B cell (primary cell): ENCODE measurements around the gene VTI1A. TPM values are rescaled to one million over a fixed set of nuclear protein-coding genes. Genes with fewer than 3 reads are reported as not detected.

Experiments used
- ATAC-seq: fragments of 200-7000 bp; cut with Tn5 transposase; one replicate; pipeline ENCODE4 v1.10.0; 2021; ENCODE audit warnings: low read depth, mild to moderate bottlenecking, moderate number of reproducible peaks, moderate library complexity
- CTCF ChIA-PET: fragments of 350-600 bp; sonication (Branson Sonifier 250); formaldehyde crosslinking; loops from one replicate; lab custom pipeline; 2021; ENCODE audit warnings: antibody characterized with exemption, inconsistent platforms; lab: Charles Lee
- POLR2A ChIA-PET: fragments of 350-600 bp; sonication (Branson Sonifier 250); formaldehyde crosslinking; loops from one replicate; lab custom pipeline; 2021; ENCODE audit warnings: antibody characterized with exemption; lab: Charles Lee
- DNase-seq: peaks from one replicate; pipeline ENCODE4 v3.0.0; 2013
- H2AFZ ChIP-seq: 2 replicates; pipeline ENCODE4 v1.6.1; 2012; ENCODE audit warnings: mild to moderate bottlenecking, low read depth, low read length; ENCODE audit not compliant: insufficient read depth, poor library complexity, severe bottlenecking
- H3K27ac ChIP-seq, 2 donors: 1 replicate in 1 of 2; 2 replicates in 1 of 2; pipeline ENCODE4 v1.5.1; 2012 to 2013; ENCODE audit warnings: low read length in 2 of 2, mild to moderate bottlenecking in 2 of 2, moderate library complexity in 1 of 2
- H3K27me3 ChIP-seq, 4 experiments: fragments of 200-600 bp in 1 of 4; sonication (generic) in 1 of 4; replicated peaks in 1 of 4; 1 replicate in 2 of 4; 2 replicates in 2 of 4; pipeline versions ENCODE4 v1.6.1 to v1.7.0; 2013 to 2016; ENCODE audit warnings: low read length in 3 of 4, mild to moderate bottlenecking in 2 of 4, mixed read lengths in 1 of 4, moderate library complexity in 1 of 4; ENCODE audit not compliant: insufficient read depth in 4 of 4, control insufficient read depth in 3 of 4; ENCODE audit errors: control extremely low read depth in 1 of 4
- H3K36me3 ChIP-seq, 2 experiments: replicated peaks in 1 of 2; 1 replicate in 1 of 2; 2 replicates in 1 of 2; pipeline versions ENCODE4 v1.6.1 to v1.7.1; 2013; ENCODE audit warnings: low read length in 1 of 2; ENCODE audit not compliant: insufficient read depth in 2 of 2, control insufficient read depth in 1 of 2; ENCODE audit errors: control extremely low read depth in 1 of 2, extremely low read depth in 1 of 2
- H3K4me1 ChIP-seq, 2 donors: fragments of 200-600 bp in 1 of 2; sonication (generic) in 1 of 2; 1 replicate in 1 of 2; 2 replicates in 1 of 2; pipeline versions ENCODE4 v1.5.1 to v1.6.1; 2013 to 2017; ENCODE audit warnings: low read length in 2 of 2; ENCODE audit not compliant: control insufficient read depth in 2 of 2, insufficient read depth in 2 of 2
- H3K4me2 ChIP-seq: replicated peaks from 2 replicates; pipeline ENCODE3; 2012; ENCODE audit warnings: mild to moderate bottlenecking, low read depth, low read length; ENCODE audit not compliant: poor library complexity, severe bottlenecking
- H3K4me3 ChIP-seq, 5 experiments: fragments of 200-600 bp in 1 of 5; sonication (generic) in 1 of 5; 1 replicate in 3 of 5; 2 replicates in 2 of 5; pipeline versions ENCODE4 v1.5.1 to v1.7.0; 2011 to 2016; ENCODE audit warnings: low read length in 4 of 5, mild to moderate bottlenecking in 4 of 5, low read depth in 2 of 5, control low read depth in 1 of 5, moderate library complexity in 1 of 5; ENCODE audit not compliant: insufficient read depth in 1 of 5; ENCODE audit errors: control extremely low read depth in 1 of 5, extremely low read depth in 1 of 5
- H3K79me2 ChIP-seq: fragments of 200-600 bp; sonication (generic); one replicate; pipeline ENCODE4 v1.6.0; 2016; ENCODE audit warnings: low read length; ENCODE audit not compliant: control insufficient read depth, insufficient read depth
- H3K9ac ChIP-seq: fragments of 200-600 bp; sonication (generic); 2 replicates; pipeline ENCODE4 v1.6.1; 2017; ENCODE audit warnings: mild to moderate bottlenecking, low read length, moderate library complexity
- H3K9me3 ChIP-seq, 3 donors: one replicate each; pipeline versions ENCODE4 v1.6.1 to v1.7.1; 2013; ENCODE audit warnings: low read length in 2 of 3; ENCODE audit not compliant: control insufficient read depth in 2 of 3, insufficient read depth in 1 of 3; ENCODE audit errors: control extremely low read depth in 1 of 3
- H4K20me1 ChIP-seq: 2 replicates; pipeline ENCODE4 v1.6.0; 2012; ENCODE audit warnings: mild to moderate bottlenecking, low read length; ENCODE audit not compliant: insufficient read depth, control insufficient read depth, poor library complexity, severe bottlenecking
- H3K27ac Mint-ChIP-seq: one replicate; pipeline ENCODE4 v1.8.0; 2021; ENCODE audit warnings: mixed read lengths
- H3K27me3 Mint-ChIP-seq: one replicate; pipeline ENCODE4 v1.8.0; 2021; ENCODE audit warnings: mixed read lengths
- H3K4me1 Mint-ChIP-seq: one replicate; pipeline ENCODE4 v1.8.0; 2021; ENCODE audit warnings: mixed read lengths
- H3K4me3 Mint-ChIP-seq: one replicate; pipeline ENCODE4 v1.8.0; 2021; ENCODE audit warnings: mixed read lengths
- H3K9me3 Mint-ChIP-seq: one replicate; pipeline ENCODE4 v1.8.0; 2022; ENCODE audit warnings: mixed read lengths; ENCODE audit not compliant: insufficient read depth
- CTCF ChIP-seq: fragments of 200-600 bp; IDR thresholded peaks from one replicate; pipeline ENCODE4 v1.8.0; 2022; ENCODE audit warnings: antibody characterized with exemption, mild to moderate bottlenecking
- EZH2 ChIP-seq: IDR thresholded peaks from 2 replicates; pipeline ENCODE4 v1.6.1; 2012; ENCODE audit warnings: borderline replicate concordance, low read depth, mild to moderate bottlenecking, moderate library complexity, low read length; ENCODE audit not compliant: insufficient read depth, poor library complexity, severe bottlenecking
- WGBS: methylation state at CpG from one replicate; pipeline ENCODE4 v1.1.5; 2013; ENCODE audit warnings: missing lambda C conversion rate; ENCODE audit not compliant: insufficient coverage; 5-methylcytosine and 5-hydroxymethylcytosine counted together
- intact Hi-C: fragments of 100-400 bp; cut with micrococcal nuclease; formaldehyde crosslinking; loops from one replicate; pipeline ENCODE4 v1.10.0; 2022
- polyA plus RNA-seq: library from polyadenylated mRNA; depleted of rRNA; stranded (reverse); fragments of >200 nt; gene quantifications from 2 replicates; pipeline ENCODE4 v1.2.3, GENCODE V29; 2012
- total RNA-seq, 2 donors: library from RNA; stranded (reverse); fragments of 120-200 nt in 1 of 2; gene quantifications; 1 replicate in 1 of 2; 2 replicates in 1 of 2; pipeline versions ENCODE4 v1.2.3 to v1.2.4, GENCODE V29; 2013 to 2022

Gene VTI1A
- total and polyA plus RNA-seq, 2 donors (not counting 1 experiment from before 2014, with no cell fraction given) = 20.0 to 84.1 TPM

- H3K4me1 ChIP-seq = peaks cover 9 to 12% of the 10 kb centered on the region in 2 donors
- POLR2A ChIA-PET = no interaction called here
- CTCF ChIA-PET = no interaction called here
- H4K20me1 ChIP-seq = no peaks in the 10 kb centered on the region
- no peak overlapping the region for H3K27ac ChIP-seq
- peaks cover 8% of the 10 kb centered on the region for H3K9me3 Mint-ChIP-seq
- H3K27ac Mint-ChIP-seq = no peak overlapping the region
- no peaks in the 10 kb centered on the region for H3K36me3 ChIP-seq
- no peaks in the 10 kb centered on the region for H3K79me2 ChIP-seq
- no peak overlapping the region for H3K4me3 Mint-ChIP-seq
- H3K27me3 ChIP-seq = no peaks in the 10 kb centered on the region
- no peak overlapping the region for H3K4me3 ChIP-seq
- no peak overlapping the region for H2AFZ ChIP-seq
- ATAC-seq (no peak), DNase-seq (no peak)
- WGBS = 97% methylated on average over 4 of the region's 6 CpGs
- no peak overlapping the region for H3K4me2 ChIP-seq
- no peaks in the 10 kb centered on the region for H3K27me3 Mint-ChIP-seq
- H3K4me1 Mint-ChIP-seq = peaks cover 16% of the 10 kb centered on the region
- peaks cover 0 to 23% (median 5%) of the 10 kb centered on the region in 3 donors for H3K9me3 ChIP-seq
- intact Hi-C loops = no loop called here
- no peak for TF ChIP-seq CTCF
- H3K9ac ChIP-seq = no peak overlapping the region
These were observed 402.5 kb downstream of the VTI1A start for GRCh38 chr10:112849546-112849945.

- no peak for TF ChIP-seq EZH2
- TF ChIP-seq CTCF = no peak
- H3K9me3 Mint-ChIP-seq = peaks cover 8% of the 10 kb centered on the region
- ChIA-PET POLR2A (no interaction called here), CTCF (no interaction called here)
- Histone ChIP-seq H3K79me2 (no peaks in the 10 kb centered on the region), H3K9ac (no peak overlapping the region), H3K9me3 (peaks cover 0 to 15% (median 5%) of the 10 kb centered on the region in 3 donors), H2AFZ (no peak overlapping the region), H4K20me1 (no peaks in the 10 kb centered on the region), H3K4me3 (no peak overlapping the region), H3K27me3 (no peaks in the 10 kb centered on the region), H3K4me1 (peaks cover 9 to 12% of the 10 kb centered on the region in 2 donors), H3K36me3 (no peaks in the 10 kb centered on the region), H3K27ac (no peak overlapping the region), H3K4me2 (no peak overlapping the region)
- H3K27me3 Mint-ChIP-seq = no peaks in the 10 kb centered on the region
- H3K4me3 Mint-ChIP-seq = no peak overlapping the region
- peaks cover 16% of the 10 kb centered on the region for H3K4me1 Mint-ChIP-seq
- ATAC-seq = no peak
- intact Hi-C loops = no loop called here
- DNase-seq = no peak
- WGBS = no CpG with 5 or more reads among the region's 4 CpGs
- H3K27ac Mint-ChIP-seq = no peak overlapping the region
These were observed 404.2 kb downstream of the VTI1A start for GRCh38 chr10:112851181-112851580.
